SU-DHL-6 (cell line): ENCODE measurements around the gene BMAL2.

Source experiments
- CTCF ChIP-seq: fragments of 200-600 bp; sonication (generic); IDR thresholded peaks from one replicate; pipeline ENCODE4 v1.5.1; 2017; ENCODE audit warnings: antibody characterized with exemption, mild to moderate bottlenecking, low read length, moderate library complexity; ENCODE audit not compliant: insufficient read depth, poor library complexity, severe bottlenecking
- EZH2phosphoT487 ChIP-seq: fragments of 200-600 bp; sonication (generic), shearing (Covaris generic); conservative IDR thresholded peaks from 2 replicates; pipeline ENCODE4 v1.6.1; 2018; ENCODE audit warnings: mild to moderate bottlenecking, antibody characterized with exemption, low read length, moderate library complexity, mixed read lengths

GRCh38 chr12:27331927-27332324, 710 bp upstream of the BMAL2 start:
- TF ChIP-seq EZH2phosphoT487 = no peak
- TF ChIP-seq CTCF = no peak
